Parathyroid adenoma (tissue), 2 donors: ENCODE results near the gene TRIOBP.

Source experiments
- H2AFZ ChIP-seq: fragments of 300-600 bp; sonication (generic); one replicate; pipeline ENCODE4 v1.7.0; 2017; ENCODE audit warnings: antibody characterized with exemption, mild to moderate bottlenecking
- H3K27ac ChIP-seq: fragments of 300-600 bp; sonication (generic); one replicate; pipeline ENCODE4 v1.7.0; 2017
- H3K27me3 ChIP-seq: fragments of 300-600 bp; sonication (generic); one replicate; pipeline ENCODE4 v1.7.0; 2017; ENCODE audit warnings: low read length; ENCODE audit not compliant: control insufficient read depth, insufficient read depth
- H3K36me3 ChIP-seq: fragments of 300-600 bp; sonication (generic); one replicate; pipeline ENCODE4 v1.7.0; 2017; ENCODE audit warnings: low read length; ENCODE audit not compliant: control insufficient read depth, insufficient read depth
- H3K4me1 ChIP-seq: fragments of 300-600 bp; sonication (generic); one replicate; pipeline ENCODE4 v1.7.0; 2017; ENCODE audit warnings: control low read depth
- H3K4me2 ChIP-seq: fragments of 300-600 bp; sonication (generic); one replicate; pipeline ENCODE4 v1.7.0; 2017; ENCODE audit warnings: low read length
- H3K4me3 ChIP-seq: fragments of 300-600 bp; sonication (generic); one replicate; pipeline ENCODE4 v1.7.0; 2017; ENCODE audit warnings: low read depth, low read length
- H3K79me2 ChIP-seq: fragments of 300-600 bp; sonication (generic); one replicate; pipeline ENCODE4 v1.7.0; 2017; ENCODE audit warnings: control low read depth
- H3K9ac ChIP-seq: fragments of 300-600 bp; sonication (generic); one replicate; pipeline ENCODE4 v1.7.0; 2017; ENCODE audit warnings: mild to moderate bottlenecking
- H3K9me3 ChIP-seq: fragments of 300-600 bp; sonication (generic); one replicate; pipeline ENCODE4 v1.7.0; 2017; ENCODE audit warnings: low read length; ENCODE audit not compliant: control insufficient read depth
- CTCF ChIP-seq: fragments of 300-600 bp; sonication (generic); IDR thresholded peaks from one replicate; pipeline ENCODE4 v1.7.0; 2017; ENCODE audit warnings: antibody characterized with exemption, mild to moderate bottlenecking
- donor health status: primary hyperparathyroidism.

TRIOBP gene

GRCh38 chr22:37822079-37822833, 125.4 kb downstream of the TRIOBP start:
- Histone ChIP-seq H3K79me2 (no peaks in the 10 kb centered on the region), H3K27me3 (no peaks in the 10 kb centered on the region), H3K27ac (no peak overlapping the region), H3K9me3 (no peaks in the 10 kb centered on the region), H3K4me2 (no peak overlapping the region), H2AFZ (no peak overlapping the region), H3K4me1 (no peaks in the 10 kb centered on the region), H3K36me3 (no peaks in the 10 kb centered on the region), H3K9ac (no peak overlapping the region), H3K4me3 (no peak overlapping the region)
- TF ChIP-seq CTCF: no peak

- H3K4me3 ChIP-seq: no peak within 1 kb of the TSS
These were observed 126.5 kb downstream of the TRIOBP start, which contains the start of gene GALR3 for GRCh38 chr22:37823134-37823985. TSS of gene GALR3 (plus strand) at chr22:37823382. CDS start at chr22:37823407, 25 bp downstream.

GRCh38 chr22:37824674-37825641, 128.1 kb downstream of the TRIOBP start:
- Histone ChIP-seq H2AFZ (no peak overlapping the region), H3K27ac (no peak overlapping the region), H3K4me2 (no peak overlapping the region), H3K27me3 (no peaks in the 10 kb centered on the region), H3K4me3 (no peak overlapping the region), H3K9me3 (no peaks in the 10 kb centered on the region), H3K36me3 (no peaks in the 10 kb centered on the region), H3K79me2 (no peaks in the 10 kb centered on the region), H3K4me1 (no peaks in the 10 kb centered on the region), H3K9ac (no peak overlapping the region)
- TF ChIP-seq CTCF: no peak

More at GRCh38 chr22:37823134-37823985, 126.5 kb downstream of the TRIOBP start, which contains the start of gene GALR3:
- Histone ChIP-seq H3K79me2 (no peaks in the 10 kb centered on the region), H3K4me1 (no peaks in the 10 kb centered on the region), H3K27ac (no peak within 1 kb of the TSS), H2AFZ (no peak within 1 kb of the TSS), H3K4me2 (no peak within 1 kb of the TSS), H3K27me3 (no peaks in the 10 kb centered on the region), H3K9ac (no peak within 1 kb of the TSS), H3K36me3 (no peaks in the 10 kb centered on the region), H3K9me3 (no peaks in the 10 kb centered on the region)
- no peak for TF ChIP-seq CTCF
